Chondrocyte (in vitro differentiated cells): ENCODE data around the gene ARHGAP33. TPM values are rescaled to one million over a fixed set of nuclear protein-coding genes. Genes with fewer than 3 reads are reported as not detected.
"Not testable (repeated sequence)": the region's sequence is repeated elsewhere in the genome, so short reads cannot be mapped to it uniquely, and the experiment has no call there.

Source experiments
- DNase-seq: peaks from one replicate; pipeline ENCODE4 v3.0.0; 2021; ENCODE audit warnings: mixed read lengths, low spot score
- H3K27ac Mint-ChIP-seq: one replicate; pipeline ENCODE4 v1.8.0; 2021; ENCODE audit warnings: mild to moderate bottlenecking, moderate library complexity, mixed read lengths; ENCODE audit not compliant: unreplicated experiment
- H3K27me3 Mint-ChIP-seq: 2 replicates; pipeline ENCODE4 v1.8.0; 2021; ENCODE audit warnings: low read depth, mixed read lengths
- H3K36me3 Mint-ChIP-seq: 2 replicates; pipeline ENCODE4 v1.8.0; 2021; ENCODE audit warnings: low read depth, mixed read lengths
- H3K4me1 Mint-ChIP-seq: 2 replicates; pipeline ENCODE4 v1.8.0; 2021; ENCODE audit warnings: low read depth, mild to moderate bottlenecking, mixed read lengths
- H3K4me3 Mint-ChIP-seq: one replicate; pipeline ENCODE4 v1.8.0; 2021; ENCODE audit warnings: mild to moderate bottlenecking, moderate library complexity, mixed read lengths; ENCODE audit not compliant: unreplicated experiment
- H3K9me3 Mint-ChIP-seq: 2 replicates; pipeline ENCODE4 v1.8.0; 2021; ENCODE audit warnings: low read depth, mixed read lengths
- CTCF ChIP-seq: fragments of 200-600 bp; sonication (generic); IDR thresholded peaks from 2 replicates; pipeline ENCODE4 v1.5.0; 2021; ENCODE audit warnings: antibody characterized with exemption, mild to moderate bottlenecking, moderate library complexity
- total RNA-seq: library from RNA; stranded (reverse); gene quantifications from 3 replicates; pipeline ENCODE4 v1.2.1, GENCODE V29; 2021

The ARHGAP33 gene
- total RNA-seq, 1 donor from 2014 or later, result 8.5 TPM

GRCh38 chr19:35824150-35824549 lies 48.8 kb downstream of the ARHGAP33 start:
- no peaks in the 10 kb centered on the region for H3K9me3 Mint-ChIP-seq
- no peaks in the 10 kb centered on the region for H3K4me1 Mint-ChIP-seq
- H3K27me3 Mint-ChIP-seq, result peaks cover 16% of the 10 kb centered on the region
- no peak overlapping the region for H3K4me3 Mint-ChIP-seq
- no peak overlapping the region for H3K27ac Mint-ChIP-seq
- TF ChIP-seq CTCF, result no peak
- H3K36me3 Mint-ChIP-seq, result no peaks in the 10 kb centered on the region
- no peak for DNase-seq

GRCh38 chr19:35828692-35829301 lies 53.4 kb downstream of the ARHGAP33 start:
- Mint-ChIP-seq H3K27me3 (peaks cover 24% of the 10 kb centered on the region), H3K27ac (no peak overlapping the region), H3K4me3 (no peak overlapping the region), H3K36me3 (no peaks in the 10 kb centered on the region), H3K9me3 (no peaks in the 10 kb centered on the region), H3K4me1 (no peaks in the 10 kb centered on the region)
- TF ChIP-seq CTCF, result no peak
- DNase-seq, result no peak

- Mint-ChIP-seq H3K9me3 (peaks cover 3% of the 10 kb centered on the region), H3K27ac (no peak overlapping the region), H3K36me3 (no peaks in the 10 kb centered on the region), H3K4me3 (no peak overlapping the region), H3K27me3 (peaks cover 26% of the 10 kb centered on the region), H3K4me1 (no peaks in the 10 kb centered on the region)
- no peak for TF ChIP-seq CTCF
- no peak for DNase-seq
Measured at GRCh38 chr19:35830986-35831385, 55.6 kb downstream of the ARHGAP33 start.

- no peak for TF ChIP-seq CTCF
- Mint-ChIP-seq H3K36me3 (no peaks in the 10 kb centered on the region), H3K27me3 (peaks cover 31% of the 10 kb centered on the region), H3K27ac (no peak overlapping the region), H3K9me3 (peaks cover 3% of the 10 kb centered on the region), H3K4me1 (no peaks in the 10 kb centered on the region), H3K4me3 (no peak overlapping the region)
- DNase-seq, result no peak
Measured at GRCh38 chr19:35832054-35832453, 56.7 kb downstream of the ARHGAP33 start.

- DNase-seq, result no peak
- H3K4me3 Mint-ChIP-seq, result no peak overlapping the region
- H3K27me3 Mint-ChIP-seq, result peaks cover 33% of the 10 kb centered on the region
- H3K36me3 Mint-ChIP-seq, result no peaks in the 10 kb centered on the region
- H3K27ac Mint-ChIP-seq, result no peak overlapping the region
- H3K4me1 Mint-ChIP-seq, result no peaks in the 10 kb centered on the region
- no peak for TF ChIP-seq CTCF
- peaks cover 3% of the 10 kb centered on the region for H3K9me3 Mint-ChIP-seq
Measured at GRCh38 chr19:35833972-35834371, 58.6 kb downstream of the ARHGAP33 start.

GRCh38 chr19:35836096-35836495 lies 60.7 kb downstream of the ARHGAP33 start:
- peaks cover 28% of the 10 kb centered on the region for H3K27me3 Mint-ChIP-seq
- not testable (repeated sequence) for H3K36me3 Mint-ChIP-seq, H3K9me3 Mint-ChIP-seq, H3K27ac Mint-ChIP-seq, DNase-seq, H3K4me1 Mint-ChIP-seq, H3K4me3 Mint-ChIP-seq
